Right hindlimb (tissue), 1 donor: ENCODE data around the gene LIMS1.
A peak's percentile ranks its signal among the peaks of the same experiment; 100 is the strongest.
"Not testable (repeated sequence)": the region's sequence is repeated elsewhere in the genome, so short reads cannot be mapped to it uniquely, and the experiment has no call there.

Experiments
- DNase-seq: peaks from one replicate; pipeline ENCODE4 v3.0.0-alpha.2; 2018

LIMS1 gene

DNA sequence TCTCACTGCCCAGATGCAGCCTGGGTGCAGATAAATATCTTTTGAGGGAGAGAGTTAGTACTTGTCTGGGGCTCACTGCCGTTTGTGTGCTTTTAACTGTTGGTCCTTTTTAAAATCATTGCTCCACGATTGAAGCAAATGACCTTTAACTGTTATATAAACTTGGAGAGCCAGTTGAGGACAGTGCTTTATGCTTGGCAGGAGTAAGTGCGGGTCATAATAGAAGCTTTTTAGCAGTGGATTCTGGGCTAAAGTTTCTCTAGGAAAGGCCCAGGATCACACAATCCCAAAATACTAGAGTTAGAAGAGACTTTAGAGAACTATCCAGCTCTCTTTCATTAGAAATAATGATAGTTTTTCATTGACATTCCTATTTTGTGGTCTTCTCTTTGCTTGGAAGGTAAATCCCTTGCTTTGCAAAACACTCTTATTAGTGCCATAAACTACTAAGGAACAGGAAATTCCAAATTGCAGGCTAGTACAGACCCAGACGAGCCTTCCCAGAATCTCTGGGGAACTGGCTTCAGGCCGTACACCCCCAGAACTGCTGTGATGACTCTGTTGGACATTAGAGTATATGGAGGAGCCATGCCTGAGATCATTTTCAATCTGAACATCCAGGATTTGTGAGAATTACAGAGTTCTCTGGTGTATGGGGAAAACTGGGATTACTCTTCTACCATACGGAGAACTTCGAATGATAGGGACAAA, 19.1 kb downstream of the LIMS1 start:
- DNase-seq, result no peak

DNA sequence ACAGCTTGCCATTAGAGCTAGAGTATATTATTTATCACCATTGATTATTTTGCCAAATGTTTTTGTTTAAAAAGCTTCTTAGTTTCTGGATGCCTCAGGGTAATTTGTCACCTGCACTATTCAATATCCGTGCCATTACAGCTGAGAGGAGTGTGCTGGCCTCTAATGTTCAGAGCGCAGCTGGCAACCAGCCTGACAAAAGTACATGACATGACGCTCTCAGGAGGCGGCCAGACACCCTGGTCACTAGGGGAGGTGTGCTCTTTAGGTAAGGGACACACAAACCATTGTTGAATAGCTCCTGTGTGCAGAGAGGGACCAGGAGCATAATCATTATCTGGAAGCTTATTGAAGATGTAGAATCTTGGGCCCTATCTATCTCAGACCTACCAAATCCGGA, 20.3 kb downstream of the LIMS1 start:
- no peak for DNase-seq

DNA sequence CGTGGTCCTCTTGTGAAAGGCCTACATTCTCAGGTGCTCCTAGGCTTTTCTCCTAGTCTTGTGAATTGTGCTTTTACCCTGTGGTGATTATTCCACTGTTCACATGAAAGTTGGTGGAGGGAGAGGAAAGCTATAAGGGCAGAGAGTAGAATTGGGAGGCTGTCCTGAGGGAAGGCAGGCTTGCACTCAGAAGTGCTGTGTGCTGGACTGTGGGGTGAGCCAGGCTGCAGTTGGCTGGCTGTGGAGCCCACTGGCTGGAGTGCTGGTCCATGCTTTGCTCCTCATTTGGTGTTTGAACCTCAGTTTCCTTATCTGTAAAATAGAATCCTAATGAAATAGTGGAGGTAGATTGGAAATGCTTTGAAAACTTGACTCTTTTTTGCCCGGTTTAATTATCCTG, 21.3 kb downstream of the LIMS1 start:
- DNase-seq, result no peak

DNA sequence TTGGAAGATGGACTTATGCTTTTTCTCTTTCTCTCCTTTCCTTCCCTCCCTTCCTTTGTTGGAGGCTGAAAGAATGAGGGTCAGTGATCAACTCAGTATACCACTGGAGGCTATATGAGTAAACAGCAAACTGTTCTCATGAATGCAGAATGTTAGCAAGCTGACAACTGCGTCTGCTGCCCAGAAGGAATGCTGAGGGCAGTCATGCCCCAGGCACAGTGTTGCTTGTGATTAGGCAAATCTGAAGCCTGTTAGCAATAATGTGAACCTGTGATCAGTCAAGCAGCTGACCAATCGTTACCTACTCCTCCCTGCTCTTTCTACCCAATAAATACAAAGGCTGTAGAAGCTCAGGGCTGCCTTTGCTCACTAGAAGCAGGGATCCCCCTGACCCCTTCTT, 22.3 kb downstream of the LIMS1 start:
- DNase-seq, result not testable (repeated sequence)

GRCh38 chr2:108560241-108560811, 26.1 kb downstream of the LIMS1 start:
- no peak for DNase-seq

DNA sequence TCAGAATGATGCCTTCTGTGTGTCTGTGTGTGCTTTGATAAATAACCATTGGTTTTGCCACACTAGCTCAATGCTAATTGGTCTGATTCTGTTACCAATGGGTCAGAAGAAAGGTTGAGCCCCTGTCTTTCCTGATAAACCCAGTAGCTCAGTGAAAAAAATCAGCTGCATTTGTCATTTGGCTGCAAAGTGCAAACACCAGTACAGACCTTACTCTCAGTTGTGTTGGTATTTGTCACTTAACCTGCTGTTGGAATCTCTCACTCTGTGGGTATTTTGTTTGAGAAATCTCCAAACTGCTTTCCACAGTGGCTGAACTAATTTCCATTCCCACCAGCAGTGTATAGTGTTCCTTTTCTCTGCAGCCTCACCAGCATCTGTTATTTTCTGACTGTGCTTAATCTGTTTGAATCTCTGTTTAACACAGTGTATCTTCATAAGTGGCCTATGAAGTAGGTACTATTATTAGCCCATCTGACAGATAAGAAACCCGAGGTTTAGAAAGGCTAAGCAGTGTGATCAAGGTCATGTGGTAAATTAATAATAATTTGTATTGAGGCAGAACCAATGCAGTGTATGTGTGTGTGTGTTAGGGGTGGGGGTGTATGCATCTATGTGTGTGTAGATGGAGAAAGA, 26.7 kb downstream of the LIMS1 start:
- DNase-seq, result no peak

- DNase-seq, result no peak
Measured at GRCh38 chr2:108562274-108562673, 28.0 kb downstream of the LIMS1 start.

DNA sequence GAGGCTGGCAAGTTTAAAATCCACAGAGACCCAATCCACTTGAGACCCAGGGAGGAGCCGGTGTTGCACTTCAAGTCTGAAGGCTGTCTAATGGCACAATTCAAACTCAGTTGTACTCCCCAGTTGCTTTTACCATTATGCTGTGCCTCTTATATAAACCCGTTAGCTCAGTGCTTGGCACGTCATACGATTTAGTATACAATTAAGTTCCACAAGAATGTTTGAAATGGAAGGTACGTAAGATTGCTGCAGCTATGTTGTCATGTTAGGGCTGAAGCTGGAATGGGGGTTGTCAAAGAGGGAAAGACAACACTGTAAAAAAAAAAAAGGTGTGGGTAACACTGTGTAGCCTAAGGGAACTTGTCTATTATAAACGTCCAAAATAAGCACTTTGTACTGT, 30.2 kb downstream of the LIMS1 start:
- no peak for DNase-seq

GRCh38 chr2:108565778-108566375, 31.6 kb downstream of the LIMS1 start:
- no peak for DNase-seq

DNA sequence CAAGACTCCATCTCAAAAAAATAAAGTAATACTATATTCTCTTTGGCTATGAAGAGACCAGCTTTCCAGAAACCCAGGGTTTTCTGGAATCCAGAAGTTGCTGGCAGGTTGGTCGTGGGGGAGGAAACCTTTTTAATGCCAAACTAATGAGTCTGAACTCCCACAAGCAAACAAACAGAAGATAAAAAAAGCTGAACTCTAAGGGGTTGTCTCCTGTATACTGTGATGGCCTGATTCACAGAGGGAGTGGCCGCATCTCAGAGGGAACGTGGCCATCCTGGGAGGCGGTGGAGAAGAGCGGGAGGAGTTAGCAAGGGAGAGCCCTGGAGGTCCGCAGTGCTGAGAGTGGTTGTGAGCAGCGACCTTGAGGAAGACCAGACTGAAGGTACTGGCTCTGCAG, 36.1 kb downstream of the LIMS1 start:
- no peak for DNase-seq

DNA sequence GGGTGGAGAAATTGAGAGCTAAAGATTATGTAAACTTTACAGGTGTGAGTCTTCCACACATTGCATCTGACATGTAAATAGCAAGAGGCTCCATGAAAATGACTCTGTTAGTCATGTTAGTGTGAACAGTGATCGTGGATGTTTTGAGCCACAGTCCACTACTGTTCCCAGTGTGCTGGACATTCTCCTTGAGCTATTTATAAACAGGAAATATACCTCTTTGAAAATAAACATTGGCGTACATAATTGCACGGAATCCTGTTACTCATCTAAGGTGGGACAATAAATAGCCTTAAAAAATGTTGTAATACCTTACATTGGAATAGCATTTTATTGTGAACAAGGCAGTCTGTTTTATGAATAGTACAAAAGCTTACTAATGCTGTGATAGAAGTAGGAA, 37.0 kb downstream of the LIMS1 start:
- no peak for DNase-seq

DNA sequence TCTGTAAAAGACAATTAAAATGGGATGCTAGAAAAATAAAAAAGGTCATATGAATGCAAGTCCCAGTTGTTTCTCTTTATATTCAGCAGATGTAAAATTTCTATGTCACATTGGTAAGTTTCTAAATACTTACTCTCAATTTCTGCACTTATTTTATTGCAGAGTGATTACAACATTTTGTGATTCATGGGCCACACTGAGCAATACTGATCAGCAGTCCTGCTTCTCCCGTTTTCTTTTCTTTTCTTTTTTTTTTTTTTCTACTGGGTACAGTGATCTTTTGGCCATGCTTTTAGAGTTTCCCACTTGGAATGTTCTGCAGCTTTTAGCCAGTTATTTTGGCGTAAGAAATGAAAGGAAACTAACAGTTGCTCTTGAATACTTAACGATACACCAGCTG, 38.8 kb downstream of the LIMS1 start:
- no peak for DNase-seq

- no peak for DNase-seq
Measured at GRCh38 chr2:108574332-108574731, 40.1 kb downstream of the LIMS1 start.

GRCh38 chr2:108575132-108575966, 41.1 kb downstream of the LIMS1 start:
- no peak for DNase-seq

- no peak for DNase-seq
Measured at GRCh38 chr2:108577099-108577498, 42.8 kb downstream of the LIMS1 start.

DNA sequence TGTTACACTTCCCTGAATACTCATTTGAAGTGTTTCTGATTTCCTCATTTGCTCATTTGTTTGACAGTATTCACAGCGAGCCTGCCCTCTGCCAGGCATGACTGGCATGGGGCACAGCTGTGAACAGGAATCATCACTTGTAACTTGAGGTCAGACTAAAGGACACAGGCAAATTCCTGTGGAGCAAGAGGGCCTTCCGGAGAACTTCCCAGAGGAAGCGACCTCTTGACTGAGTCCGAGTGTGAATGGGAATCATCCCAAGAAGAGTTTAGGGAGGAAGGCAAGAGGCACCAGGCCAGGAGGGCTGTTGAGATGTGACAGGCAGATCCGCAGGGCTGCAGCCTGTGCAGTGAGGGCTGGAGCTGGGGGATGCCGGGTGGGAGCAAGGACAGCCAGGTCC, 45.4 kb downstream of the LIMS1 start:
- DNase-seq, result peak; percentile 42

- DNase-seq, result no peak
Measured at GRCh38 chr2:108580050-108580449, 45.8 kb downstream of the LIMS1 start.

DNA sequence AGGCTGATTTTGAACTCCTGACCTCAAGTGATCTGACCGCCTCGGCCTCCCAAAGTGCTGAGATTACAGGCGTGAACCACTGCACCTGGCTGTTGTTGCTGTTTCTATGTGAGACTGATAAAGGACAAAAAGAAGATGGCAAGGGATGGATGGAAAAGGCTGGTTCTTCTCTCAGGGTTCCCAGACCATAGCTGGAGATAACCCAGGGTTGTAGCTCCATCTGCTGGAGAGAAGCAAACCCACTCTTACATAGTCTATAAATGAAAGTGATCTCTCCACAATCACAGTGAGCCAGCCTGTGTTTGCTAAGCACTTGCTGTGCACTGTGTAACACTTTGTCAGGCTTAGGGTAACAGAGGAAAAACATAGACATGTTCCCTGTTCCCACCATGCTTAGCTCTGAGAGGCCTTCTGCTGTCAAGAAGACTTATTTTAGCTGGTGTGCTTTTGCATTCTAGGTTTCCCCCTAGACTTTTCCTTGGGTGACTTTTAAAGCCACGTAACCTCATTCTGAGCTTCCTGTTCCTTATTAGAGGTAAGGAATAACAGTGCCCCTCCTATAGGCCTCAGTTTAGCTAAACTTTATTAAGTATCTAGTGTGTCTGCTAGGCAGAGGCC, 49.7 kb downstream of the LIMS1 start:
- DNase-seq, result peak; percentile 74

DNA sequence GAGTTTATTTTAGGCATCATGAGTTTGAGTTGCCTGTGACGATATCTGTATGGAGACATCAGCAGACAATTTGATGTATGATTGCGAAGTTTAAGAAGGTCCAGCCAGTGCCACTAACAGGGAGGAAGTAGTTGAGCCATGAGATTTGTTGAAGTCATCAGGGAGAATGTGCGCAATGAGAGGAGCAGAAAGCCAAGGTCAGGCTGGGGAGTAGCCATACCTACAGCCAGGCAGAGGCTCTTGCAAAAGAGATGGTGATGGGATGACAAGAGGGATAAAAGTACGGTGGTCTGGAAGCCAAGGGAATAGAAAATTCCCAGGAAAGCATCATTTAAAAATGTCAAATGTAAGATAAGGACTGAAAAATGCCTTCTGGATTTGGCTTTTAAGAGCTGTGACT, 51.2 kb downstream of the LIMS1 start:
- no peak for DNase-seq

DNA sequence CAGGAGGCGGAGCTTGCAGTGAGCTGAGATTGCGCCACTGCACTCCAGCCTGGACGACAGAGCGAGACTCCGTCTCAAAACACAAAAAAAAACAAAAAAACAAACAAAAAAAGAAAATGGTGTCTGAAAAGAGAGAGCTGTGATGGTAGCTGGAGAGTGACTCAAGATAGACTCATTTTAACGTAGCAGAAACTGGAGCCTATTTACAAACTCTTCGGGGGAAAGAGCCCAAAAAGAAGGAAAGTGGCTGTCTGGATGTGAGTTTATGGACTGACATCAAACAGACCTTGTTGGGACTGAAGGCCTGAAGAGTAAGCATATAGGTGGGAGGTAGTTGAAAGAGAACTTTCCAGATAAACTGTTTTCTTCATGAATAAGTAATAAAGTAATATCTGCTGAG, 51.8 kb downstream of the LIMS1 start:
- DNase-seq, result no peak

DNA sequence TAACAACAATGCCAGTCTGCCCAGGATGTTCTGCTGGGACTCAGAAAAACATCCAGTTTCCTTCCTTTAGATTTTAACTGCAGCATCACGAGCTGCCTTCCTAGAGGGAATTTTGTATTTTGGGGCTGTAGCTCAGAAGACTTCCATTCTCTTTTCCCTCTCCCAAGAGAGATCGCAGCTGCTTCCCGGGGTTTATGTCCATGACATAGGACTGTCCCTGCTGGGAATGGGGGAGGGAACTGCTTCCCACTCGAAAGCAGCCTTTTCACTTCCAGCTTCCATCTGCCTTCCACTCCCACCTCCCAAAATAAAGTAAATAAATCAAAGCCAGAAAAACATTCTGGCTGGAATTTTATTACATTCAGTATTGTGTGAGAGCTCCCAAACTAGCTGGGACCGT, 52.4 kb downstream of the LIMS1 start:
- DNase-seq, result peak; percentile 62

DNA sequence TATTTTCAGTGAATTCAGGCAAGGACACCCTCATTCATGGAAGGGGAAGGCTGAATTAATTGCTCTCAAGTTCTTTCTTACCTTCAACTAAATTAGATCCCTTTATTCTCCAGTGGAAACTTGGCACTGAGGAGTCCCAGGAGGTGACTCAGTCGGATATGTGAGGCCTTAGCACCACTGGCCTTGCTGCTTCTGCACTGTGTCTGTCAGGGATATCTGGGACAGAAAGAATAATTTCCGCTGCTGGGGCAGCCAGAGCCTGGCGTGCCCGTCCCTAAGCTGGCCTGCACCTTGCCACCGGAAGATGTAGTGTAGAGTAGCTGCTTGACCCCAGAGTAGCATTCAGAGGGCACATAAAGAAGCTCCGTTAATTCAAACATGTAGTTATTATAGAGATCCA, 53.4 kb downstream of the LIMS1 start:
- DNase-seq, result no peak
